Activated T-cell treated with anti-CD3 and anti-CD28 coated beads, Interleukin-2, amount 50 U/mL, for 1 hour (primary cell): Measurements from ENCODE around the gene ZFPM1.
"Not testable (repeated sequence)": the region's sequence is repeated elsewhere in the genome, so short reads cannot be mapped to it uniquely, and the experiment has no call there.

Source experiments
- DNase-seq: peaks from one replicate; pipeline ENCODE4 v3.0.0-alpha.2; 2020

Gene ZFPM1

DNA sequence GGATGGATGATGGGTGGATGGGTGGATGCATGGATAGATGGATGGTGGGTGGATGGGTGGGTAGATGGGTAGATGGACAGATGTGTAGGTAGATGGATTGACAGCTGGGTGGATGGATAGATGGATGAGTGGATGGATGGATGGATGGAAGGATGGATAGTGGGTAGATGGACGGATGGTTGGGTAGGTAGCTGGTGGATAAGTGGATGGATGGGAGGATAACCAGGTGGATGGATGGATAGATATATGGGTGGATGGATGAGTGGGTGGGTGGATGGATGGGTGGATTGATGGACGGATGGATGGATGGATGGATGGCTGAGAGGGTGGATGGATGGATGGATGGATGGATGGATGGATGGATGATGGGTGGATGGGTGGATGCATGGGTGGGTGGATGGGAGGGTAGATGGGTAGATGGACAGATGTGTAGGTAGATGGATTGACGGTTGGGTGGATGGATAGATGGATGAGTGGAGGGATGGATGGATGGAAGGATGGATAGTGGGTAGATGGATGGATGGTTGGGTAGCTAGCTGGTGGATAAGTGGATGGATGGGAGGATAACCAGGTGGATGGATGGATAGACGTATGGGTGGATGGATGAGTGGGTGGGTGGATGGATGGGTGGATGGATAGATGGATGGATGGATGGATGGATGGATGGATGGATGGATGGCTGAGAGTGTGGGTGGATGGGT is 65.5 kb downstream of the ZFPM1 start:
- not testable (repeated sequence) for DNase-seq

DNA sequence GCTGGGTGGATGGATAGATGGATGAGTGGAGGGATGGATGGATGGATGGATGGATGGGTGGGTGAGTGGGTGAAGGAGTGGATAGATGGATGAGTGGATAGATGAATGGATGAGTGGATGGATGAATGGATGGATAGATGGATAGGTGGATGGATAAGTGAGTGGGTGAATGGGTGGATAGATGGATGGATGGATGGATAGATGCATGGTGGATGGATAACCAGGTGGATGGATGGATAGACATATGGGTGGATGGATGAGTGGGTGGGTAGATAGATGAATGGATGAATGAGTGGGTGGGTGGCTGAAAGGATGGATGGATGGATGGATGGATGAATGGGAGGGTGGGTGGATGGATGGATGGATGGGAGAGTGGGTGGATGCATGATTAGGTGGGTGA is 66.2 kb downstream of the ZFPM1 start:
- no peak for DNase-seq

- no peak for DNase-seq
Observed at GRCh38 chr16:88519938-88520653, 67.0 kb downstream of the ZFPM1 start.

DNA sequence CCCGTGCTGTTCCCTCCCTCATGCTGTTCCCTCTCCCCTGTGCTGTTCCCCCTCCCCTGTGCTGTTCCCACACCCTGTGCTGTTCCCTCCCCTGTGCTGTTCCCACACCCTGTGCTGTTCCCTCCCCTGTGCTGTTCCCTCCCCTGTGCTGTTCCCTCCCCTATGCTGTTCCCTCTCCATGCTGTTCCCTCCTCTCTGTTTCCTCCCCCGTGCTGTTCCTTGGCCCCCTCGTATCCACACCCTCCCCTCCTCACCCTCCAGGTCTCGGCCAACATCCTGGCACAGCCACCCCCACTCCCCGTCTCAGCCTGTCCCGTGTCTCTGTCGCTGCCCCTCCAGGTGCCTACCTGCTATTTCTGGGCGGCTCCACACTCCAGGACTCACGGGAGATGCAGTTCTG is 68.6 kb downstream of the ZFPM1 start:
- no peak for DNase-seq

DNA sequence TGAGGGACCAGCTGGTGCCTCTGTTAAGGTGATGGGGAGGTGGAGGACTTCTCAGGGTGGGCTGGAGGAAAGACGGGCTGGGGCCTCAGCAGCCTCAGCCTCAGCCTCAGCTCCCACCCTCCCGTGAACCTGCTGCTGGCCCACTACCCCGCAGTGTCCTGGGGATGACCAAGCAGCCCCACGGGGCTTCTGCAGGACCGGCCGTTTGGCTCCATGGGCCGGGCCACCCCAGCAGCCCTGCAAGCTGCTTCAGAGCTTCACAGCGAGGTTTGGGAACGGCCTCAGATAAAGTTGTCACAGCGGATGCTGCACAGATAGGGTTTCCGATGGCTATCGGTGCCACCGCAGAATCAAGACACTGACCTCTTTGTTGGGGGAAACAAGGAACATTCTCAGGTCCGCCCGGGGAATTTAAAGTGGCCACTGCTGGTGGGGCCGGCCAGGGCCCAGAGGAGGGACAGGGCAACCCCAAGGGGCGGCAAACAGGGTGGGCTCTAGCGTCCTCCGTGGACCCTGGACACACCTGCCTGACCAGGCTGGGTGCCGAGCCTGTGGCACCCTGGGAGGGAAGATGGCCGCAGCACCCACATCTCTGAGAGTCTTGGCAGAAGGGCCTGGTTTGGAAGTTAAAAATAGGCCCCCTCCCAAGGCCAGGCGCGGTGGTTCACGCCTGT is 69.3 kb downstream of the ZFPM1 start:
- DNase-seq: no peak

- DNase-seq: no peak
Observed at GRCh38 chr16:88523309-88524161, 70.5 kb downstream of the ZFPM1 start.

DNA sequence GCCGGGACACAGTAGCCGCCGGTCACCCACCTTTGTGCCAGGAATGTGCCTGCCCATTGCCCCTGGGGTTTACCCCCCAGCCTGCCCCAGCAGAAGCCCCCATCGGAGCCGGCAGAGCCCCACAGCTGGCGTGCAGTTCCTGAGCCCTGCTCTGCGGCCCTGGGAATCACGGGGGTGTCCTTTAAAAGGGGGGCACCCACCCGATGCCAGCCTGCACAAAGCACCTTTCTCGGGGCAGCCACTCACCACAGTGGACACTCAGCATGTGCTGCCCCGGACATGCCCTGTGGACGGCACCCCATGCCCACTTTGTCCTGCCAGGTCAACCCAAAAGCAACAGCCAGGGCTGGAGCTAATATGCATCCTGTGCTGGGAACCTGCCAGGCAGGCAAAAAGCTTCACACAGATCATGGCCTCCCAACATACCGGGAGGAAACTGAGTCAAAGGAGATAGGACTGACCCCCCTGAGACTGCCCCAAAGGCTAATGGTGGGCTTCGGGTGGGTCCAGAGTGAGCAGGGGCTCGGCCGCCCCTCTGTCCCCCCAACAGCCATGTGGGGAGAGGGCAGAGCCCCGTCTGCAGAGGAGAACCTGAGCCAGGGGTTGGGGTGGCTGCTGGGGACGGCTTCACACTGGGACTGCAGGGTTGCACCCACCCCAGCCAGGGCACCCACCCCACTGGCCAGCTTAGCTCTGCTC is 71.3 kb downstream of the ZFPM1 start:
- DNase-seq: no peak

GRCh38 chr16:88524973-88525662 is 72.0 kb downstream of the ZFPM1 start:
- no peak for DNase-seq

- DNase-seq: no peak
Observed at GRCh38 chr16:88525663-88525990, 72.5 kb downstream of the ZFPM1 start.

DNA sequence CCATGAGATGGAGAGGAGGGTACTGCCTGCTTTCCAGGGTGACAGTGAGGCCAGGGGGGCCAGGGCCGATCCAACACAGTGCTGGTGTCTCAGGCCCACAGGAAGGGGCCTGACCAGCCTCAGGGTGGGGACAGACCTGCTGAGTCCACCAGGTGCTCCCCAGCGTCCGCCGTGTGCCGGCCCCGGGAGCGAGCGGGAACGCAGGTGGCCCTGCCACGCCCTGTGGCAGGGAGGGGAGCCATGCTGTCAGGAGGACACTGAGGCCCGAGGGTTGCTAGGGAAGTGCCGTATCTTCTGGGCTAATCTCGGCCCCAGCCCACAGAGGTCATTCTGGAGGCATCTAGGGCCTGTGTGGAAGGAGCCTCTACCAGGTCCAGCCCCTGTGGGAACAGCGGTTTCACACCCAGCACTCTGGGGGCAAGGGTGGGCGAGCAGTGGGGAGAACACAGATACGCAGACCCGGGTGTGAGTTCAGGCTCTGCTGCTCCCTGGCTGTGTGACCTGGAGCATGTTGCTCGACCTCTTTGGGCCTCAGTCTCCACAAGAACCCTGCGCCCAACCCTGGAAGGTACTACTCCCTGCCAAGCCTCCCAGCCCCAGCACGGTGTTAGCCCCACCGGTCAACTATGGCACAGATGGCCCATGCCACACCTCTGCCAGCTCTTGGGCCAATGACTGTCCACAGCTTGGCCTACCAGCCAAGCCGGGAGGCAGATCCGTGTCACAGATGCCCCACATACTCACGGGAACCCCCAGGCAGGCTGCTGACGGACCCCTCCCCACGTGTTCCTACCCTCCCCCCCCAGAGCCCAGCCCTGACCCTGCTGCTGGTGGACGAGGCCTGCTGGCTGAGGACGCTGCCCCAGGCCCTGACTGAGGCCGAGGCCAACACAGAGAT is 73.2 kb downstream of the ZFPM1 start:
- no peak for DNase-seq

- no peak for DNase-seq
Observed at GRCh38 chr16:88526906-88527185, 73.8 kb downstream of the ZFPM1 start.

- peak; percentile 73 for DNase-seq
Observed at GRCh38 chr16:88527186-88527936, 74.3 kb downstream of the ZFPM1 start.

DNA sequence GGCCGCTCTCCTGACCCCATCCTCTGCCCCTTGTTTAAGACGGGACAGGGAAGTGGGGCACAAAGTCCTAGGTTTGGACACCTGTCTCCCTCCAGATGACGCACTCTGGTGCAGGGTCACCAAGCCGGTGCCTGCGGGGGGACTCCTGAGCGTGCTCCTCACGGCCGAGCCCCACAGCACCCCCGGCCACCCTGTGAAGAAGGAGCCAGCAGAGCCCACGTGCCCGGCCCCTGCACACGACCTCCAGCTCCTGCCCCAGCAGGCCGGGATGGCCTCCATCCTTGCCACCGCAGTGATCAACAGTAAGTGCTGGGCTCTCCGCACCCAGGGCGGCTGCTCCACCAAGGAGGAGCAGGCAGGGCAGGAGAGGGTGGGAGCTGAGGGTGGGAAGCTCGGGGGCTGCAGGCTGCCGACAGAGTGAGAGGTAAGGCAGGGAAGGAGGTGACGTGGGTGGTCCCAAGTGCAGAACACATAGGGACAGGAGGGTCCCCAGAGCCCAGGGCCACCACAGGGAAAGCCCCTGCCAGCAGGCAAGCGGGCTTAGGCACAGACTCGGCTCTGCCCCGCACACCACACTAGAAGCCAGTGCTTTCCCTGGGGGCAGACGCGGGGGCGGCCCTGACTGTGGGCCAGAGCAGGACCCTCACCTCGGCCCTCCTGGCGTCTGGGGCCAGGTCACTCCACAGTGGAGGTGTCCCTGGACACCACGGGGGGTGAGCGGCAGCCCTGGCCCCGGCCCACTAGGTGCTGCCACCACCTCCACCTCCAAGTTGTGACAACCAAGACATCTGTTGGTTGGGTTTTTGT is 75.1 kb downstream of the ZFPM1 start:
- DNase-seq: no peak

- DNase-seq: no peak
Observed at GRCh38 chr16:88528902-88529318, 75.8 kb downstream of the ZFPM1 start.

GRCh38 chr16:88529596-88529995 is 76.5 kb downstream of the ZFPM1 start:
- no peak for DNase-seq

GRCh38 chr16:88530051-88530857 is 77.2 kb downstream of the ZFPM1 start:
- DNase-seq: peak; percentile 17

GRCh38 chr16:88530858-88531203 is 77.8 kb downstream of the ZFPM1 start:
- no peak for DNase-seq

GRCh38 chr16:88531346-88531745 is 78.3 kb downstream of the ZFPM1 start:
- peak; percentile 25 for DNase-seq
